Neuronal stem cell (in vitro differentiated cells): Measurements from ENCODE around the gene NAA60. TPM values are rescaled to one million over a fixed set of nuclear protein-coding genes. Genes with fewer than 3 reads are reported as not detected.

Source experiments
- DNase-seq: peaks from one replicate; pipeline ENCODE4 v3.0.0-alpha.2; 2013; ENCODE audit warnings: low spot score
- H2AFZ ChIP-seq: one replicate; pipeline ENCODE4 v1.6.1; 2013; ENCODE audit warnings: mild to moderate bottlenecking, low read length, inconsistent platforms
- H2AK5ac ChIP-seq: 2 replicates; pipeline ENCODE4 v1.6.1; 2013; ENCODE audit warnings: low read depth, mild to moderate bottlenecking, inconsistent platforms, low read length, moderate library complexity, mixed read lengths
- H2BK120ac ChIP-seq: 2 replicates; pipeline ENCODE4 v1.6.1; 2013; ENCODE audit warnings: low read depth, mild to moderate bottlenecking, inconsistent platforms, low read length, moderate library complexity, mixed read lengths
- H2BK12ac ChIP-seq: one replicate; pipeline ENCODE4 v1.6.1; 2013; ENCODE audit warnings: low read length, inconsistent platforms
- H2BK15ac ChIP-seq: 2 replicates; pipeline ENCODE4 v1.6.1; 2013; ENCODE audit warnings: mild to moderate bottlenecking, low read length, inconsistent platforms, mixed read lengths
- H2BK5ac ChIP-seq: one replicate; pipeline ENCODE4 v1.6.1; 2013; ENCODE audit warnings: inconsistent platforms, mild to moderate bottlenecking, low read length, moderate library complexity
- H3K14ac ChIP-seq: one replicate; pipeline ENCODE4 v1.6.1; 2013; ENCODE audit warnings: low read length, inconsistent platforms
- H3K18ac ChIP-seq: 2 replicates; pipeline ENCODE4 v1.6.1; 2013; ENCODE audit warnings: low read length, inconsistent platforms
- H3K23ac ChIP-seq: 2 replicates; pipeline ENCODE4 v1.6.1; 2013; ENCODE audit warnings: low read depth, mild to moderate bottlenecking, mixed read lengths, low read length, inconsistent platforms; ENCODE audit not compliant: poor library complexity
- H3K27ac ChIP-seq: replicated peaks from 3 replicates; pipeline ENCODE4 v1.5.1; 2013; ENCODE audit warnings: low read length, inconsistent platforms
- H3K27me3 ChIP-seq, 3 experiments: 2 replicates each; pipeline ENCODE4 v1.6.1; 2013; ENCODE audit warnings: low read length in 3 of 3, mild to moderate bottlenecking in 2 of 3, inconsistent platforms in 1 of 3, low read depth in 1 of 3, mixed read lengths in 1 of 3, moderate library complexity in 1 of 3; ENCODE audit not compliant: control insufficient read depth in 3 of 3, insufficient read depth in 3 of 3
- H3K36me3 ChIP-seq, 2 donors: replicated peaks in 1 of 2; 2 replicates each; pipeline ENCODE4 v1.6.1; 2013; ENCODE audit warnings: low read length in 2 of 2; ENCODE audit not compliant: control insufficient read depth in 2 of 2, insufficient read depth in 2 of 2
- H3K4ac ChIP-seq: 2 replicates; pipeline ENCODE4 v1.6.1; 2013; ENCODE audit warnings: inconsistent platforms, mild to moderate bottlenecking, low read length, moderate library complexity
- H3K4me1 ChIP-seq, 2 donors: 1 replicate in 1 of 2; 2 replicates in 1 of 2; pipeline ENCODE4 v1.6.1; 2013; ENCODE audit warnings: low read length in 2 of 2, low read depth in 1 of 2; ENCODE audit not compliant: control insufficient read depth in 2 of 2, insufficient read depth in 1 of 2
- H3K4me2 ChIP-seq: one replicate; pipeline ENCODE4 v1.6.1; 2013; ENCODE audit warnings: mild to moderate bottlenecking, low read length, inconsistent platforms; ENCODE audit not compliant: insufficient read depth, poor library complexity, severe bottlenecking
- H3K4me3 ChIP-seq, 2 donors: 2 replicates each; pipeline ENCODE4 v1.5.1; 2013; ENCODE audit warnings: low read length in 2 of 2, mild to moderate bottlenecking in 2 of 2, inconsistent platforms in 1 of 2, moderate library complexity in 1 of 2
- H3K79me1 ChIP-seq: one replicate; pipeline ENCODE4 v1.6.1; 2013; ENCODE audit warnings: low read depth, mild to moderate bottlenecking, inconsistent platforms, low read length, moderate library complexity
- H3K9ac ChIP-seq: one replicate; pipeline ENCODE4 v1.6.1; 2013; ENCODE audit warnings: mild to moderate bottlenecking, low read depth, low read length, inconsistent platforms; ENCODE audit not compliant: poor library complexity
- H3K9me3 ChIP-seq, 2 donors: replicated peaks in 1 of 2; 2 replicates each; pipeline versions ENCODE3 to v1.6.1; 2013; ENCODE audit warnings: low read length in 2 of 2, mild to moderate bottlenecking in 2 of 2, inconsistent platforms in 1 of 2, low read depth in 1 of 2, mixed read lengths in 1 of 2, moderate library complexity in 1 of 2; ENCODE audit not compliant: control insufficient read depth in 2 of 2, insufficient read depth in 1 of 2
- H4K8ac ChIP-seq: one replicate; pipeline ENCODE4 v1.6.1; 2013; ENCODE audit warnings: low read depth, mild to moderate bottlenecking, inconsistent platforms, low read length, moderate library complexity
- H4K91ac ChIP-seq: one replicate; pipeline ENCODE4 v1.6.1; 2013; ENCODE audit warnings: low read length, low read depth, mild to moderate bottlenecking, inconsistent platforms; ENCODE audit not compliant: poor library complexity
- WGBS, 2 donors: extraction: QIAGEN DNeasy Blood & Tissue Kit; methylation state at CpG; one replicate each; pipeline ENCODE4 v1.1.7; 2013; ENCODE audit warnings: missing lambda C conversion rate in 2 of 2, mixed read lengths in 1 of 2; ENCODE audit not compliant: insufficient read length in 2 of 2, insufficient replicate concordance in 1 of 2; ENCODE audit errors: extremely low coverage in 2 of 2; 5-methylcytosine and 5-hydroxymethylcytosine counted together
- small RNA-seq: library from polyadenylated mRNA; stranded (forward); fragments of <200 nt; extraction: miRNeasy Mini kit (QIAGEN cat#:217004); gene quantifications from one replicate; pipeline ENCODE3, GENCODE V24; 2013; ENCODE audit not compliant: insufficient read depth

Gene NAA60

GRCh38 chr16:3532741-3533140 lies 89.3 kb downstream of the NAA60 start:
- no peak overlapping the region for H2AK5ac ChIP-seq
- DNase-seq: no peak
- H3K36me3 ChIP-seq: peaks cover 33 to 90% of the 10 kb centered on the region in 2 donors
- peaks cover 0 to 2% of the 10 kb centered on the region in 2 donors for H3K4me1 ChIP-seq
- H3K14ac ChIP-seq: no peak overlapping the region
- no peak overlapping the region for H4K91ac ChIP-seq
- H3K4me2 ChIP-seq: no peak overlapping the region
- H3K27me3 ChIP-seq: no peaks in the 10 kb centered on the region
- H3K9me3 ChIP-seq: peaks cover 2 to 17% of the 10 kb centered on the region in 2 donors
- no peak overlapping the region for H3K18ac ChIP-seq
- no peak overlapping the region for H3K4me3 ChIP-seq
- no peak overlapping the region for H4K8ac ChIP-seq
- no CpG with 5 or more reads among the region's 12 CpGs for whole genome bisulfite sequencing, 2 donors
- no peaks in the 10 kb centered on the region for H3K79me1 ChIP-seq
- no peak overlapping the region for H2BK12ac ChIP-seq
- no peak overlapping the region for H2BK5ac ChIP-seq
- H2BK120ac ChIP-seq: no peak overlapping the region
- no peak overlapping the region for H3K23ac ChIP-seq
- no peak overlapping the region for H2BK15ac ChIP-seq
- no peak overlapping the region for H3K4ac ChIP-seq
- no peak overlapping the region for H2AFZ ChIP-seq
- H3K9ac ChIP-seq: no peak overlapping the region
- no peak overlapping the region for H3K27ac ChIP-seq

GRCh38 chr16:3534126-3534525 lies 90.6 kb downstream of the NAA60 start:
- Histone ChIP-seq H2BK12ac (no peak overlapping the region), H3K4me3 (peak overlapping the region in 1 of 2 donors; percentile 20), H2BK5ac (peak overlapping the region; percentile 26), H4K91ac (no peak overlapping the region), H3K27ac (no peak overlapping the region), H3K14ac (peak overlapping the region; percentile 7), H4K8ac (peak overlapping the region; percentile 59), H3K23ac (peak overlapping the region; percentile 53), H3K79me1 (no peaks in the 10 kb centered on the region), H3K36me3 (peaks cover 32 to 87% of the 10 kb centered on the region in 2 donors), H3K27me3 (no peaks in the 10 kb centered on the region), H3K9ac (peak overlapping the region; percentile 15), H3K4ac (no peak overlapping the region), H3K4me1 (peaks cover 0 to 2% of the 10 kb centered on the region in 2 donors), H2BK120ac (no peak overlapping the region), H2AK5ac (no peak overlapping the region), H3K18ac (no peak overlapping the region), H2BK15ac (no peak overlapping the region), H3K9me3 (peaks cover 2 to 3% of the 10 kb centered on the region in 2 donors), H2AFZ (no peak overlapping the region), H3K4me2 (no peak overlapping the region)
- no peak for DNase-seq
- WGBS, 2 donors: no CpG with 5 or more reads among the region's 10 CpGs

GRCh38 chr16:3536271-3536731 lies 92.8 kb downstream of the NAA60 start:
- Histone ChIP-seq H3K79me1 (no peaks in the 10 kb centered on the region), H3K18ac (no peak overlapping the region), H3K36me3 (peaks cover 24 to 85% of the 10 kb centered on the region in 2 donors)

More at GRCh38 chr16:3536271-3536731, 92.8 kb downstream of the NAA60 start:
- no peak overlapping the region for H2BK120ac ChIP-seq
- no peak overlapping the region for H4K8ac ChIP-seq
- H3K4me1 ChIP-seq: peaks cover 0 to 3% of the 10 kb centered on the region in 2 donors
- no CpG with 5 or more reads among the region's 3 CpGs for WGBS, 2 donors
- H3K23ac ChIP-seq: no peak overlapping the region
- no peaks in the 10 kb centered on the region for H3K27me3 ChIP-seq
- no peak overlapping the region for H2AFZ ChIP-seq
- H2BK15ac ChIP-seq: no peak overlapping the region
- H3K14ac ChIP-seq: no peak overlapping the region
- no peak overlapping the region for H3K4me3 ChIP-seq
- DNase-seq: no peak
- H3K9ac ChIP-seq: no peak overlapping the region
- H3K4ac ChIP-seq: no peak overlapping the region
- H2BK12ac ChIP-seq: no peak overlapping the region
- H3K9me3 ChIP-seq: no peaks in the 10 kb centered on the region
- no peak overlapping the region for H3K27ac ChIP-seq
- H2AK5ac ChIP-seq: no peak overlapping the region
- H3K4me2 ChIP-seq: no peak overlapping the region
- no peak overlapping the region for H4K91ac ChIP-seq
- H2BK5ac ChIP-seq: no peak overlapping the region

Small RNA genes lying within 50 kb of the gene (small RNA-seq; reads per million reads assigned to genes)
- not detected for gene MIR6126
